Epithelial cell of esophagus (primary cell): ENCODE data around the gene EFNA5.

Source experiments
- DNase-seq: peaks from one replicate; pipeline ENCODE4 v3.0.0; 2010; ENCODE audit warnings: low read depth
- H3K4me3 ChIP-seq: 2 replicates; pipeline ENCODE4 v1.5.1; 2011; ENCODE audit warnings: mild to moderate bottlenecking, low read length, control low read depth
- CTCF ChIP-seq: IDR thresholded peaks from 2 replicates; pipeline ENCODE4 v1.5.1; 2011; ENCODE audit warnings: low read depth, mild to moderate bottlenecking, low read length, control low read depth, inconsistent platforms; ENCODE audit not compliant: insufficient read depth; ENCODE audit errors: missing control alignments

EFNA5 gene

GRCh38 chr5:107424491-107424890, 246.2 kb downstream of the EFNA5 start:
- no peak for DNase-seq
- no peak for TF ChIP-seq CTCF
- no peak overlapping the region for H3K4me3 ChIP-seq

DNA sequence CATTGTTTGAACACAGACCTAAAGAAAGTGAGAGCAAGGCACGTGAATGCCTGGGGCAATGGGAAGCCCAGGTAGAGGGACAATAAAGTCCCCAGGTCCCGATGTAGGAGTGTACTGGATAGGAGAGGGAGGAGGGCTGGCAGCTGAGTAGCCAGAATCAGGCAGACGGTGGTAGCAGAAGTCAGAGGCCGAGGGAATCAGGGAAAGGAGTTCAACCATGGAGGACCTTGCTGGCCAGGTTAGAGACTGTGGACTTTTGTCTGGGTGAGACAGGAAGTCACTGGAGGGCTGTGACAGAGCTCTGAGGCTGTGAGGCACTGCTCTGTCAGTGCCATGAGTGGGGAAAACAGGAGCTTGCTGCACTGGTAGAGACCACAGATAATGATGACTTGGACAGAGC, 248.2 kb downstream of the EFNA5 start:
- no peak overlapping the region for H3K4me3 ChIP-seq
- no peak for TF ChIP-seq CTCF
- no peak for DNase-seq

DNA sequence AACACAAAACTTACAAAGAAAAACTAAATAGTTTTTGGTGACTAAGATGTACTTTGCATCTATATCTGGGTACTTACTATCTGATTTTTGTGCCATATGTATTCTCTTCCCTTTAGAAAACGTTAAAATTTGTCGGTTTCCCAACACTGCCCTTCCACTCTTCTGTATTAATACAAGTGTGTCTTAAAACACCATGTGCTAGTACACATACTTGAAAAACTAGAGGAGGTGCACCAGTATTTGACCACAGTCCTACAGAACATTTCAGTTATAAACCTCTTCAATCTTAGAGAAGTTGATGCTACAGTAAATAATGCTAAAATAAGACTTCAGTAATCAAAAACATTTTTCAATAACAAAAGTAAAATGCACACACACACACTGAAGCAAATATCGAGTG, 251.2 kb downstream of the EFNA5 start:
- no peak for DNase-seq
- TF ChIP-seq CTCF, result no peak
- no peak overlapping the region for H3K4me3 ChIP-seq

- no peak for TF ChIP-seq CTCF
These were observed 251.8 kb downstream of the EFNA5 start for GRCh38 chr5:107418902-107419301.

GRCh38 chr5:107418071-107418470, 252.7 kb downstream of the EFNA5 start:
- DNase-seq, result no peak
- H3K4me3 ChIP-seq, result no peak overlapping the region
- TF ChIP-seq CTCF, result no peak

More at GRCh38 chr5:107418902-107419301, 251.8 kb downstream of the EFNA5 start:
- no peak for DNase-seq
- no peak overlapping the region for H3K4me3 ChIP-seq

- H3K4me3 ChIP-seq, result no peak overlapping the region
- TF ChIP-seq CTCF, result no peak
- no peak for DNase-seq
These were observed 255.0 kb downstream of the EFNA5 start for GRCh38 chr5:107415762-107416161.

DNA sequence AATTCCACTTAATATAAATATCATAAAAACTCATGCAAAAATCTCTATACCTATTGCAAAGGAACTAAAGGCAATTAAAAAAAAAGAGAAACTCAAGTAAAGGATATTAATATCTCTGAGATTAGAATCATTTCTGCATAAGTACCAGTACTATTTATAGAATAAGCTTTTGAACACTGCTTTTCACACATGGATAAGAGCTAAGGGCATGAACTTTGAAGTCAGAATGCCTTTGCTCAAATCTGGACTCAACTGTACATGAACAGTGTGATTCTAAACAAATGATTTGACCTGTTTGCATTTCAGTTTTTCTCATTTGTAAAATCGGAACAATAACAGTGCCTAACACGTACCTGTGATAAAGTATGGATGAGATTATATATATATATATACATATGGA, 255.9 kb downstream of the EFNA5 start:
- no peak for DNase-seq
- TF ChIP-seq CTCF, result no peak
- H3K4me3 ChIP-seq, result no peak overlapping the region
